GM19452 (cell line): ENCODE results near the gene SEMA6D.

Experiments
- ATAC-seq: cut with Tn5 transposase; IDR thresholded peaks from one replicate; pipeline ENCODE4 v1.9.1; 2021; ENCODE audit not compliant: unreplicated experiment

Gene SEMA6D

DNA sequence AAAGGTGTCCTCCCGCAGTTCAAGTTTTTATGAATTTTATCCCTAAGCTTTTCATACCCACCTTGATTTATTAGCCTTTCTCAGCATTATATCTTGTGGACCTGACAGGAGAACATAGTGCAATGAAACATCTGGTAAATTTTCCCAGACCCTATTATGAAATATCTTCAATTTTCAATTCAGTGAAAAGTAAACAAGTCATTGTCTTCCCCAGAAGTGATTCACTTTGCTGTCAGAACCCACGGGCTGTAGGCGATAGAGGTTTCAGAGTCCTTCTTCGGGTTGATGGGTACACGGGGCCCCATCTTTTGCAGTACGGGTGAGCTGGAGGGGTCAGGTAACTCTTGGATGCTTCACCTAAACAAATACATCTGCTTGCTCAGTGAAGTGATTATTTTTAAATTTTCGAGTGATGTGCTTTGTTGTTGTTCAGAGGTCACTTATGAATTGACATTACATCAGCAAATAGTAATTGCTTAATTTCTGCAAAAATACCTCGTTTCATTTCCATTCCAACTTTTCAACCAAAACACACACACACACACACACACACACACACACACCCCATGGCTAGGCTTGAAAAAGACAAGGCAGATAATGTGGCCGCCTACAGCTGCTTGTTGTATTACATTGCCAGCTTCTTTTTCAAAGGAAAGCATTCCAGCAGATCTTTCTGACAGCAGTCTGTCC lies 102.9 kb downstream of the SEMA6D start:
- ATAC-seq: no peak

- no peak for ATAC-seq
Observed at GRCh38 chr15:47820747-47821319, 103.5 kb downstream of the SEMA6D start.

- ATAC-seq: no peak
Observed at GRCh38 chr15:47822048-47822447, 104.7 kb downstream of the SEMA6D start.
